DND-41 (cell line): ENCODE data around the gene SEMA5A.

Source experiments
- ATAC-seq: fragments of 200-7000 bp; cut with Tn5 transposase; 3 replicates; pipeline ENCODE4 v1.9.1; 2021; ENCODE audit warnings: low read depth; ENCODE audit not compliant: insufficient read depth
- DNase-seq: peaks from one replicate; pipeline ENCODE4 v3.0.0-alpha.2; 2020
- H2AFZ ChIP-seq: 2 replicates; pipeline ENCODE4 v1.6.0; 2012; ENCODE audit warnings: low read depth, low read length
- H3K27ac ChIP-seq: 2 replicates; pipeline ENCODE4 v1.5.1; 2012; ENCODE audit warnings: low read length, inconsistent platforms
- H3K27me3 ChIP-seq: fragments of 200-600 bp; sonication (generic); 2 replicates; pipeline ENCODE4 v1.6.0; 2012; ENCODE audit warnings: low read length, mild to moderate bottlenecking, inconsistent platforms; ENCODE audit not compliant: insufficient read depth, poor library complexity
- H3K36me3 ChIP-seq: 2 replicates; pipeline ENCODE4 v1.5.1; 2012; ENCODE audit warnings: low read length, inconsistent platforms; ENCODE audit not compliant: insufficient read depth
- H3K4me1 ChIP-seq: 2 replicates; pipeline ENCODE4 v1.5.1; 2012; ENCODE audit warnings: mild to moderate bottlenecking, low read length; ENCODE audit not compliant: insufficient read depth
- H3K4me2 ChIP-seq: 2 replicates; pipeline ENCODE4 v1.6.0; 2012; ENCODE audit warnings: mild to moderate bottlenecking, moderate library complexity, low read length, inconsistent platforms; ENCODE audit not compliant: insufficient read depth
- H3K4me3 ChIP-seq, 2 experiments: fragments of 200-600 bp in 1 of 2; shearing (Covaris generic) in 1 of 2; 2 replicates each; pipeline ENCODE4 v1.5.1; 2012 to 2016; ENCODE audit warnings: inconsistent platforms in 2 of 2, low read length in 2 of 2, mild to moderate bottlenecking in 2 of 2, low read depth in 1 of 2, moderate library complexity in 1 of 2
- H3K79me2 ChIP-seq: 2 replicates; pipeline ENCODE4 v1.6.0; 2012; ENCODE audit warnings: low read length, inconsistent platforms; ENCODE audit not compliant: insufficient read depth
- H3K9ac ChIP-seq: 2 replicates; pipeline ENCODE4 v1.6.0; 2012; ENCODE audit warnings: low read depth, mild to moderate bottlenecking, inconsistent platforms, low read length, moderate library complexity
- H3K9me3 ChIP-seq: 2 replicates; pipeline ENCODE4 v1.5.1; 2012; ENCODE audit warnings: low read length, moderate library complexity, mild to moderate bottlenecking, inconsistent platforms; ENCODE audit not compliant: insufficient read depth, severe bottlenecking
- H4K20me1 ChIP-seq: 2 replicates; pipeline ENCODE4 v1.6.0; 2012; ENCODE audit warnings: low read length; ENCODE audit not compliant: insufficient read depth
- EZH2 ChIP-seq: IDR thresholded peaks from 3 replicates; pipeline ENCODE4 v1.6.1; 2012; ENCODE audit warnings: borderline replicate concordance, low read depth, mild to moderate bottlenecking, moderate library complexity, low read length, inconsistent platforms; ENCODE audit not compliant: severe bottlenecking
- TF ChIP-seq, protein P1 (sequence below): IDR thresholded peaks from 2 replicates; pipeline ENCODE4 v1.5.1; 2012; ENCODE audit warnings: borderline replicate concordance, low read length, moderate library complexity, mild to moderate bottlenecking; ENCODE audit not compliant: poor library complexity, severe bottlenecking; ENCODE audit errors: extremely low read depth

The SEMA5A gene

DNA sequence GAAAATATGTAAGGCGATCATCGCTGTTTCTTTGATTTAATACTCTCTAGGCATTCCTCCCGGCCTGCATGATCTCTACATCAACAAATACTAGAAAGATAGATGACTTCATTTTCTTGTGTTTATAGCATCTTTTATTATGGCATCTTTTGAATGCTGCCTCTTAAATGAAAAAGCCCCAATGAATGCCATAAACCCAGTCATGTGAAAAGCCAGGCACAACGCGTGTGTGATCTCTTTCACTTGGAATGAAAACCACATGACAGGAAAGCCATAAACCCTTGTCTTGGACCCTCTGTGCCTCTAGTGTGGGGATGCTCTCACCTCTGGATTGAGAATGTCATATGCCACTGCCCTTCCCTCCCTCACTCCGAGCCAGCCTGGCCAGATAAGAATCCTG lies 476.2 kb downstream of the SEMA5A start:
- H3K4me3 ChIP-seq = no peak overlapping the region
- no peaks in the 10 kb centered on the region for H4K20me1 ChIP-seq
- no peaks in the 10 kb centered on the region for H3K9me3 ChIP-seq
- no peak overlapping the region for H3K9ac ChIP-seq
- H3K4me1 ChIP-seq = no peaks in the 10 kb centered on the region
- H3K79me2 ChIP-seq = no peaks in the 10 kb centered on the region
- no peaks in the 10 kb centered on the region for H3K27me3 ChIP-seq
- no peak overlapping the region for H3K27ac ChIP-seq
- H3K36me3 ChIP-seq = no peaks in the 10 kb centered on the region
- ATAC-seq = no peak
- H3K4me2 ChIP-seq = no peak overlapping the region
- DNase-seq = no peak
- TF ChIP-seq, protein P1, sequence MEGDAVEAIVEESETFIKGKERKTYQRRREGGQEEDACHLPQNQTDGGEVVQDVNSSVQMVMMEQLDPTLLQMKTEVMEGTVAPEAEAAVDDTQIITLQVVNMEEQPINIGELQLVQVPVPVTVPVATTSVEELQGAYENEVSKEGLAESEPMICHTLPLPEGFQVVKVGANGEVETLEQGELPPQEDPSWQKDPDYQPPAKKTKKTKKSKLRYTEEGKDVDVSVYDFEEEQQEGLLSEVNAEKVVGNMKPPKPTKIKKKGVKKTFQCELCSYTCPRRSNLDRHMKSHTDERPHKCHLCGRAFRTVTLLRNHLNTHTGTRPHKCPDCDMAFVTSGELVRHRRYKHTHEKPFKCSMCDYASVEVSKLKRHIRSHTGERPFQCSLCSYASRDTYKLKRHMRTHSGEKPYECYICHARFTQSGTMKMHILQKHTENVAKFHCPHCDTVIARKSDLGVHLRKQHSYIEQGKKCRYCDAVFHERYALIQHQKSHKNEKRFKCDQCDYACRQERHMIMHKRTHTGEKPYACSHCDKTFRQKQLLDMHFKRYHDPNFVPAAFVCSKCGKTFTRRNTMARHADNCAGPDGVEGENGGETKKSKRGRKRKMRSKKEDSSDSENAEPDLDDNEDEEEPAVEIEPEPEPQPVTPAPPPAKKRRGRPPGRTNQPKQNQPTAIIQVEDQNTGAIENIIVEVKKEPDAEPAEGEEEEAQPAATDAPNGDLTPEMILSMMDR = no peak
- TF ChIP-seq EZH2 = no peak
- no peak overlapping the region for H2AFZ ChIP-seq

DNA sequence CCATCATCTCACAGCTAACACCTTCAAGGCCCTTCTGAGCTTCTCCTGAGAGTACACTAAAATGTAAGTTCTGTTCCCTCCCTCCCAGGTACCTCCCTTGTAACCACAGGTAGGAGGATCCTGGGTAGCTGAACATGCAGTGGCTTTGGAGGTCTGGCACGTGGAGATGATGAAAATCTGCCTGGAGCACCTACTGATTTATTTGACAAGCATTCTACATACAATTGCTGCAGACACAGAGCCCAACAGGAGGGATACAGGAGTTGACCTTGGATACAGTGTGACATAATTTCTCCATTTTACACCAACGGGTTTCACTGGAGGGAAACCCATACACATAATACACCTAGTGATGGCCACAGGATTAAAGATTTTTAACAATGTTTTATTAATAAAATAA lies 478.7 kb downstream of the SEMA5A start:
- H3K27ac ChIP-seq = no peak overlapping the region
- H3K27me3 ChIP-seq = no peaks in the 10 kb centered on the region

DNA sequence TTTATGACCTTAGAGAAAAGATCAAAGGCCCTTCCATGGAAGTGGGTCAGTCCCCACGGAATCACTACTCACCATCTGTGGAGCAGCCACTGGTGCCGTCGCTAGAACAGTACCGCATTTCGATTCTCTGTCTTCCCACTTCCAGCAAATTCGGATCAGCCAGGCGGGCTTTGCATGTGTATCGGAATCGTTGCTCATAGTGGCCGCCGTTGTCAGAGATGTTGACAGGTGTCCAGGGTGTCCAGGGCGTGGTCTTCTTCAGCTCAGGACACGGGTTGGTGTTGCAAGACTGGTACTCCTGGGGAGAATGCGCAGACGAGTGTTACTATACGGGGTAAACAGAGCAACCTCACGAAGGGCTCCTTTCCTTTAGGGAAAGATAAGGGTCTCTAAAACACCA lies 479.5 kb downstream of the SEMA5A start:
- no peaks in the 10 kb centered on the region for H3K27me3 ChIP-seq
- DNase-seq = no peak
- no peak for ATAC-seq
- no peaks in the 10 kb centered on the region for H3K9me3 ChIP-seq
- H3K27ac ChIP-seq = no peak overlapping the region
- no peak overlapping the region for H3K4me2 ChIP-seq
- no peak overlapping the region for H2AFZ ChIP-seq
- H4K20me1 ChIP-seq = no peaks in the 10 kb centered on the region
- peaks cover 9% of the 10 kb centered on the region; the same call in 1 of the 2 replicates for H3K4me1 ChIP-seq
- no peaks in the 10 kb centered on the region for H3K36me3 ChIP-seq
- H3K4me3 ChIP-seq = no peak overlapping the region
- H3K79me2 ChIP-seq = no peaks in the 10 kb centered on the region
- no peak overlapping the region for H3K9ac ChIP-seq
- TF ChIP-seq, protein P1 = no peak
- TF ChIP-seq EZH2 = no peak

More for the DNA sequence above, 478.7 kb downstream of the SEMA5A start:
- Histone ChIP-seq H4K20me1 (no peaks in the 10 kb centered on the region), H3K36me3 (no peaks in the 10 kb centered on the region), H3K4me3 (no peak overlapping the region), H2AFZ (no peak overlapping the region), H3K4me2 (no peak overlapping the region), H3K4me1 (peaks cover 9% of the 10 kb centered on the region; the same call in 1 of the 2 replicates), H3K79me2 (no peaks in the 10 kb centered on the region), H3K9ac (no peak overlapping the region), H3K9me3 (no peaks in the 10 kb centered on the region)
- no peak for TF ChIP-seq EZH2
- TF ChIP-seq, protein P1 = no peak
- no peak for DNase-seq
- no peak for ATAC-seq
